Mononuclear cell (primary cell): ENCODE data around the gene AFTPH. TPM values are rescaled to one million over a fixed set of nuclear protein-coding genes. Genes with fewer than 3 reads are reported as not detected.
A peak's percentile ranks its signal among the peaks of the same experiment; 100 is the strongest.
"Not testable (repeated sequence)": the region's sequence is repeated elsewhere in the genome, so short reads cannot be mapped to it uniquely, and the experiment has no call there.

Experiments used
- H3K27me3 ChIP-seq: 2 replicates; pipeline ENCODE4 v1.6.0; 2011; ENCODE audit warnings: low read length, control low read depth; ENCODE audit not compliant: insufficient read depth
- H3K4me1 ChIP-seq: 2 replicates; pipeline ENCODE4 v1.5.1; 2011; ENCODE audit warnings: mild to moderate bottlenecking, low read length, control low read depth; ENCODE audit not compliant: insufficient read depth
- H3K4me3 ChIP-seq: 2 replicates; pipeline ENCODE4 v1.5.1; 2011; ENCODE audit warnings: mild to moderate bottlenecking, low read length, moderate library complexity
- H3K9me3 ChIP-seq: 2 replicates; pipeline ENCODE4 v1.5.1; 2011; ENCODE audit warnings: low read depth, mild to moderate bottlenecking, control low read depth, low read length
- total RNA-seq: library from RNA; depleted of rRNA; stranded (reverse); fragments of >200 nt; gene quantifications from one replicate; pipeline ENCODE4 v1.2.3, GENCODE V29; 2012

AFTPH gene
- total RNA-seq, 1 donor = 87.1 TPM

GRCh38 chr2:64516651-64517510 lies 7.2 kb upstream of the AFTPH start:
- no peak overlapping the region for H3K4me3 ChIP-seq
- no peaks in the 10 kb centered on the region for H3K4me1 ChIP-seq
- no peaks in the 10 kb centered on the region for H3K27me3 ChIP-seq
- no peaks in the 10 kb centered on the region for H3K9me3 ChIP-seq

GRCh38 chr2:64517511-64517884 lies 6.6 kb upstream of the AFTPH start:
- Histone ChIP-seq H3K27me3 (no peaks in the 10 kb centered on the region), H3K4me3 (no peak overlapping the region), H3K9me3 (no peaks in the 10 kb centered on the region), H3K4me1 (no peaks in the 10 kb centered on the region)

GRCh38 chr2:64522843-64523428 lies 1.2 kb upstream of the AFTPH start:
- peak overlapping the region; percentile 74 for H3K4me3 ChIP-seq
- H3K9me3 ChIP-seq = no peaks in the 10 kb centered on the region
- no peaks in the 10 kb centered on the region for H3K27me3 ChIP-seq
- peaks cover 29% of the 10 kb centered on the region for H3K4me1 ChIP-seq

- Histone ChIP-seq H3K9me3 (no peaks in the 10 kb centered on the region), H3K4me3 (peak overlapping the region; percentile 74), H3K4me1 (peaks cover 38% of the 10 kb centered on the region), H3K27me3 (no peaks in the 10 kb centered on the region)
Measured at GRCh38 chr2:64524604-64525316, 632 bp downstream of the AFTPH start.

GRCh38 chr2:64525317-64525613 lies 1.1 kb downstream of the AFTPH start:
- Histone ChIP-seq H3K4me3 (peak overlapping the region; percentile 74), H3K27me3 (no peaks in the 10 kb centered on the region), H3K4me1 (peaks cover 40% of the 10 kb centered on the region), H3K9me3 (no peaks in the 10 kb centered on the region)

GRCh38 chr2:64526034-64526433 lies 1.9 kb downstream of the AFTPH start:
- Histone ChIP-seq H3K4me1 (peaks cover 40% of the 10 kb centered on the region), H3K4me3 (no peak overlapping the region), H3K27me3 (no peaks in the 10 kb centered on the region), H3K9me3 (no peaks in the 10 kb centered on the region)

GRCh38 chr2:64530946-64531345 lies 6.8 kb downstream of the AFTPH start:
- peaks cover 40% of the 10 kb centered on the region for H3K4me1 ChIP-seq
- H3K4me3 ChIP-seq, H3K9me3 ChIP-seq, H3K27me3 ChIP-seq: not testable (repeated sequence)

GRCh38 chr2:64532030-64532429 lies 7.9 kb downstream of the AFTPH start:
- Histone ChIP-seq H3K4me3 (no peak overlapping the region), H3K27me3 (no peaks in the 10 kb centered on the region), H3K4me1 (peaks cover 42% of the 10 kb centered on the region), H3K9me3 (no peaks in the 10 kb centered on the region)

- H3K4me3 ChIP-seq = no peak overlapping the region
- H3K27me3 ChIP-seq = no peaks in the 10 kb centered on the region
- no peaks in the 10 kb centered on the region for H3K9me3 ChIP-seq
- H3K4me1 ChIP-seq = peaks cover 34% of the 10 kb centered on the region
Measured at GRCh38 chr2:64533882-64534281, 9.8 kb downstream of the AFTPH start.

GRCh38 chr2:64534363-64534762 lies 10.2 kb downstream of the AFTPH start:
- H3K4me3 ChIP-seq = no peak overlapping the region
- no peaks in the 10 kb centered on the region for H3K27me3 ChIP-seq
- peaks cover 33% of the 10 kb centered on the region for H3K4me1 ChIP-seq
- no peaks in the 10 kb centered on the region for H3K9me3 ChIP-seq

- peaks cover 30% of the 10 kb centered on the region for H3K4me1 ChIP-seq
- H3K9me3 ChIP-seq = no peaks in the 10 kb centered on the region
- no peak overlapping the region for H3K4me3 ChIP-seq
- no peaks in the 10 kb centered on the region for H3K27me3 ChIP-seq
Measured at GRCh38 chr2:64535024-64535423, 10.9 kb downstream of the AFTPH start.

- H3K27me3 ChIP-seq = no peaks in the 10 kb centered on the region
- peaks cover 21% of the 10 kb centered on the region for H3K4me1 ChIP-seq
- H3K4me3 ChIP-seq = no peak overlapping the region
- no peaks in the 10 kb centered on the region for H3K9me3 ChIP-seq
Measured at GRCh38 chr2:64537991-64538390, 13.9 kb downstream of the AFTPH start.

GRCh38 chr2:64538764-64539433 lies 14.8 kb downstream of the AFTPH start:
- H3K4me3 ChIP-seq = no peak overlapping the region
- no peaks in the 10 kb centered on the region for H3K27me3 ChIP-seq
- H3K9me3 ChIP-seq = no peaks in the 10 kb centered on the region
- H3K4me1 ChIP-seq = peaks cover 16% of the 10 kb centered on the region

GRCh38 chr2:64540615-64541014 lies 16.5 kb downstream of the AFTPH start:
- no peaks in the 10 kb centered on the region for H3K9me3 ChIP-seq
- peaks cover 14% of the 10 kb centered on the region for H3K4me1 ChIP-seq
- H3K4me3 ChIP-seq = no peak overlapping the region
- H3K27me3 ChIP-seq = no peaks in the 10 kb centered on the region

- H3K9me3 ChIP-seq = no peaks in the 10 kb centered on the region
- H3K4me3 ChIP-seq = no peak overlapping the region
- H3K27me3 ChIP-seq = no peaks in the 10 kb centered on the region
- H3K4me1 ChIP-seq = peaks cover 9% of the 10 kb centered on the region
Measured at GRCh38 chr2:64541547-64541946, 17.4 kb downstream of the AFTPH start.
